NCI-H2227 (cell line): ENCODE data around the gene TXNDC15.
A peak's percentile ranks its signal among the peaks of the same experiment; 100 is the strongest.
"Not testable (repeated sequence)": the region's sequence is repeated elsewhere in the genome, so short reads cannot be mapped to it uniquely, and the experiment has no call there.

ENCODE experiments used
- DNase-seq: peaks from one replicate; lab custom pipeline; 2025; ENCODE audit not compliant: unreplicated experiment; lab: John Stamatoyannopoulos, UW

TXNDC15 gene

DNA sequence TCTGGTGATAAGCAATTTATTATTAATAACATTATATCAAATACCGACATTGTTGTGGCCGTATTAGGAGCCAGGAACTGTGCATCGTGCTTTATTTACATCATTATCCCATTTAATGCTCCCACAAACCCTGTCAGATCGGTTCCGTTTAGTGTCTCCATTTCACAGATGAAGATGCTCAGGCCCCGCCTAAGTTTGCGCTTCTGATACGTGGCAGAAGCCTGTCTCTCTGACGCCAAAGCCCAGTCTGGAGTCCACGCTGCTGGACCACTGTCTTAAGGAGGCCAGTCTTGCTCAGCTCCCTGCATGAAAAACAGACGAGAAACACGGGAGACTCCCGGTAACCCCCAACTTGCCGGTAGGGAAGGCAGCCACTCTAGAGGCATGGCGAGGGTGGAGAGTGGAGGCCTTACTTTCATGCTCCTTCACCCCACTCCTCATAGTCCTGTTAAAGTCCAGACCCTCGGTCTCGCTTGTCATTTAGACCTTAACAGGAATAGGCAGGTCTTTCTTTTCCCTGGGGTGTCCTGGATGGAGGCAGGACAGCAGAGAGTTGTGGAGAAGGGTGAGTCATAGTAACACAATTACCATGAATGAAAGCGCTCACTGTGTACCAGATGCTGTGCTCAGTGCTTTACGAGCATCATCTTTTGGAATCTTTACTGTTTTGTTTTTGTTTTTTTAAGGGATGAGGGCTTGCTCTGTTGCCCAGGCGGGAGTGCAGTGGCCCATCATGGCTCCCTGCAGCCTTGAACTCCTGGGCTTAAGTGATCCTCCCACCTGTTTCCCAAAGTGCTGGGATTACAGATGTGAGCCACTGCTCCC, 872 bp downstream of the TXNDC15 start:
- peak; percentile 69 for DNase-seq

DNA sequence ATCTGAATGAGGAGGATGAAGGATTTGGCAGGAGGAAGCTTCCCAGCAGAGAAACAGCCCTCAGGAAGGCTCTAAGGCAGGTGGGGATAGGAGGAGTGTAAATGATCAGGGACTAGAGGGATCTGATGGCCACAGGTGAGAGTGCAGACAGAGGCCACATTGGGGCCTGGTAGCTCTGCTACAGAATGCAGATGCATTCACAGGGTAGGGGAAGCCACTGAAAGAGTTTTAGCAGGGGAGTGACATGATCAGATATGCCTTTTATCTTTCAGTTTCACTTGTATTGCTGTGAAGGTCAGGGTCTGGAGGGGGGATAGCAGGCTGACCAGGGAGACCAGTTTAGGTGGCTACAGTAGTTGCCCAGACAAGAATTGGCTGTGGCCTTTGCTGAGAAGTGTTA, 3.0 kb downstream of the TXNDC15 start:
- DNase-seq, result no peak

GRCh38 chr5:134878403-134878802, 4.2 kb downstream of the TXNDC15 start:
- peak; percentile 3 for DNase-seq

GRCh38 chr5:134879456-134879855, 5.3 kb downstream of the TXNDC15 start:
- no peak for DNase-seq

GRCh38 chr5:134880937-134881336, 6.8 kb downstream of the TXNDC15 start:
- DNase-seq, result not testable (repeated sequence)

DNA sequence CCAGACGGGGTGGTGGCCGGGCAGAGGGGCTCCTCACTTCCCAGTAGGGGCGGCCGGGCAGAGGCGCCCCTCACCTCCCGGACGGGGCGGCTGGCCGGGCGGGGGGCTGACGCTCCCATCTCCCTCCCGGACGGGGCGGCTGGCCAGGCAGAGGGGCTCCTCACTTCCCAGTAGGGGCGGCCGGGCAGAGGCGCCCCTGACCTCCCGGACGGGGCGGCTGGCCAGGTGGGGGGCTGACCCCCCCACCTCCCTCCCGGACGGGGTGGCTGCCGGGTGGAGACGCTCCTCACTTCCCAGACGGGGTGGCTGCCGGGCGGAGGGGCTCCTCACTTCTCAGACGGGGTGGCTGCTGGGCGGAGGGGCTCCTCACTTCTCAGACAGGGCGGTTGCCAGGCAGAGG, 7.5 kb downstream of the TXNDC15 start:
- DNase-seq, result not testable (repeated sequence)

DNA sequence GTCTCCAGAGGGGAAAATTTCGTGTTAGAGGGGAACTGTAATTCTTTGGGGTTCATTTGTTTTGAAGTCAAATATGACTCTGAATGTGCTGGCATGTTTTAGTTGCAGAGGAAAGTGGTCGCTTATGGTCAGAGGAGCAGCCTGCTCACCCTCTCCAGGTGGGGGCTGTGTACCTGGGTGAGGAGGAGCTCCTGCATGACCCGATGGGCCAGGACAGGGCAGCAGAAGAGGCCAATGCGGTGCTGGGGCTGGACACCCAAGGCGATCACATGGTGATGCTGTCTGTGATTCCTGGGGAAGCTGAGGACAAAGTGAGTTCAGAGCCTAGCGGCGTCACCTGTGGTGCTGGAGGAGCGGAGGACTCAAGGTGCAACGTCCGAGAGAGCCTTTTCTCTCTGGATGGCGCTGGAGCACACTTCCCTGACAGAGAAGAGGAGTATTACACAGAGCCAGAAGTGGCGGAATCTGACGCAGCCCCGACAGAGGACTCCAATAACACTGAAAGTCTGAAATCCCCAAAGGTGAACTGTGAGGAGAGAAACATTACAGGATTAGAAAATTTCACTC, 13.5 kb downstream of the TXNDC15 start:
- DNase-seq, result no peak

DNA sequence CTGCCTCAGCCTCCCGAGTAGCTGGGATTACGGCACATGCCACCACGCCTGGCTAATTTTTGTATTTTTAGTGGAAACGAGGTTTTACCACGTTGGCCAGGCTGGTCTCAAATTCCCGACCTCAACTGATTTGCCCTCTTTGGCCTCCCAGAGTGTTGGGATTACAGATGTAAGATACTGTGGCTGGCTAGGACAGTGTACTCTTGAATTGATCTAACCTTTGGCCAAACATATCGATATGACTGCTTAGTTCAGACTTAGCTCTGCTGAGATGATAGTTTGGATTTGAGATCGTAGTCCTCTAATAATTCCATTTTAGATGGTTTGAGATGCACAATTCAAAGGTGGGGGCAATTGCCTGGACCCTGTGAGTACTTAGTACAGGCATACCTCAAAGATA, 15.2 kb downstream of the TXNDC15 start:
- DNase-seq, result no peak

- no peak for DNase-seq
Observed at GRCh38 chr5:134891473-134891872, 17.3 kb downstream of the TXNDC15 start.

DNA sequence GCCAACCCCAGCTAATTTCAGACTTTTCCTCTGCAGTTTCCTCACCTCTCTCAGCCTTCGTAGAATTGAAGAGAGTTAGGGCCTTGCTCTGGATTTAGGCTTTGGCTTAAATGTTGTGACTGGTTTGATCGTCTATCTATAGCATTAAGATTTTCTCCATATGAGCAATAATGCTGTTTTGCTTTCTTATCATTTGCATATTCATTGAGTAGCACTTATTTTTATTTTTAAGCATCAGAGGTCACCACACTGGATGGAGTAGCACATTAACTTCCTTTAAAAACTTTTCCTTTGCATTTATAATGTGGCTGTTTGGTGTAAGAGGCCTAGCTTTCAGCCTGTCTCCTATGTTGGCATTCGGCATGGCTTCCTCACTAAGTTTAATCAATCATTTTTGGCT, 18.1 kb downstream of the TXNDC15 start:
- DNase-seq, result no peak

GRCh38 chr5:134892926-134893325, 18.8 kb downstream of the TXNDC15 start:
- DNase-seq, result no peak

GRCh38 chr5:134893748-134894505, 19.8 kb downstream of the TXNDC15 start:
- DNase-seq, result no peak

DNA sequence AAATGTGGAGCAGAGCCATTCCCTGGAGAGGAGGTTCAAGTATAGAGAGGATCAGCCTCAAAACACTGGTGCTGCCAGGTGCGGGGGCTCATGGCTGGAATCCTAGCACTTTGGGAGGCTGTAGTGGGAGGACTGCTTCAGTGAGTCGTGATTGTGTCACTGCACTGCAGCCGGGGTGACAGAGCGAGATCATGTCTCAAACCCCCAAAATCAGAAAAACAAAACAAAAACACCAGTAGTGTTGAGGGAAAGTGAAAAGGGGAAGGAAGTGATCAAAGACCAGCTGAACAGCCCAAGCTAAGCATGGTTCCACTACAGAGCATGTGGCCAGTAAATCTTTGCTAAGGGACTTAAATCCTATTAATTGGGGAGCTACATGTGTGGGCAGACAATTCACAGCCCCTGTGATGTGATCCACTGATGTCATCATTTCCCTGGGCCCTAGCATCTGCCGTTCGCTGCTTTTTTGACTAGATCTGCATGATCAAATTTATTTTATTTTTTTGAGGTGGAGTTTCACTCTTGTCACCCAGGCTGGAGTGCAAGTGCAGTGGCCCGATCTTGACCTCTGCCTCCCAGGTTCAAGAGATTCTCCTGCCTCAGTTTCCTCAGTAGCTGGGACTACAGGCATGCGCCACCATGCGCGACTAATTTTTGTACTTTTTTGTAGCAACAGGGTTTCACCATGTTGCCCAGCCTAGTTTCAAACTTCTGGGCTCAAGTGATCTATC, 28.1 kb downstream of the TXNDC15 start:
- no peak for DNase-seq

DNA sequence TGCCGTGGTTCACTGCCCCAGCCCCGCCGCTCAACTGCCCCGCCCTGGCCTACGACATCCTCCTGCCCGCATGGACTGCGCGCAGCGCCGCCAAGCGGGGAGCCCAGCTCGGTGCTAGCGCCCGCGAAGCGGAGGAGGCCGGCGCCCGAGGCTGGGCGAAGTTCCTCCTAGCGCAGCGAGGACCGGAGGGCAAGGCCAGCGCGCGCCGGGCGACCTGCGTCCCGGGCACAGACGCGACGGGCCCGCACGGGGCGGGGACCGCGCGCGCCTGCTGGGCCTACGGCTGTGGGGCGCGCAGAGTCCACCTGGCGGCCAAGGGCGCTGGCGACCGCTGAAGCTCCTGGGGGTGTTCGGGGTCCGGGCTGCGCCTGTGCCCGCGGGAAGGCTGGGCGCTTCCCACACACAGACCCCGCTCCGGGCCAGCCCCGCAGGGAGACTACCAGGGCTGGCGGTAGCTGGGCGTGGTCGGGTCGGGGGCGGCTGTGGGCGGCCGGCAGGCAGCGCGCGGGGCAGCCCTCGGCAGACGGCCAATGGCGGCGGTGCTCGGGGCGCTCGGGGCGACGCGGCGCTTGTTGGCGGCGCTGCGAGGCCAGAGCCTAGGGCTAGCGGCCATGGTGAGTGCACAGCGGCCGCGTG, 30.6 kb downstream of the TXNDC15 start, which contains the start of gene PCBD2:
TSS of gene PCBD2 (plus strand) at position 522 of the 636 bp plus-strand sequence. CDS start at position 531, 9 bp downstream.
- DNase-seq, result peak; percentile 93

DNA sequence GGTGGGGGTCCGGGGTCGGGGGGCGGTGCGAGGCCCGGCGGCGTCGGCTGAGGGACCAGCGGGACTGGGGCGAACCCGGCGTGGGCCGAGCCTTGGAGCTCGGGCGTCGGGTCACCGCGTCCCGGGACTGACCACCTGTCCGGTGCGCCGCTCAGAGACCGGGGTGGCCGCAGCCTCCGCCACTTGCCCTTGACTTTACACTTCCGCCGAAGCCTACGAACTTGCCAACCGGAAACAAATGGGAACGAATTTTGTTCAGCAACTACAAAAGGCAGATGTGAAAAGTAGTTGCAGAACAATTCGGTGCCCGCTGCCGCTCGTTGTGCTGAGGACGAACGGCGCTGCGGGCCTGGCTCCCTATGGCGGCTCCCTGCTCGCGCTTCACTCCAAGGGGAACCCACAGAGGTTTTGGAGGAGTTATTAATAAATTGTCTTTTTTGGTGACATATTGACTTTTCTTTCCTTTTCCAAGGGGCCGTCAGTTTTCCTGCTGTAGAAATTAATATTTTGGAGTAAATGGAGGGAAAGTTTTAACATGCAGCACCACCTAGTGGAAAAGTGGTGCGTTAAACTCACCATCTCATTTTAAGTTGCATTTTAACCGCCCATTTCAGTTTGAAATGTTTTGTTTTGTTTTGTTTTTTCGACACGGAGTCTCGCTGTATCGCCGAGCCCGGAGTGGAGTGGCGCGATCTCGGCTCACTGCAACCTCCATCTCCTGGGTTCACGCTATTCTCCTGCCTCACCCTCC, 31.2 kb downstream of the TXNDC15 start:
- peak; percentile 75 for DNase-seq

GRCh38 chr5:134906811-134907210, 32.6 kb downstream of the TXNDC15 start:
- DNase-seq, result no peak

- DNase-seq, result not testable (repeated sequence)
Observed at GRCh38 chr5:134910752-134911151, 36.6 kb downstream of the TXNDC15 start.

DNA sequence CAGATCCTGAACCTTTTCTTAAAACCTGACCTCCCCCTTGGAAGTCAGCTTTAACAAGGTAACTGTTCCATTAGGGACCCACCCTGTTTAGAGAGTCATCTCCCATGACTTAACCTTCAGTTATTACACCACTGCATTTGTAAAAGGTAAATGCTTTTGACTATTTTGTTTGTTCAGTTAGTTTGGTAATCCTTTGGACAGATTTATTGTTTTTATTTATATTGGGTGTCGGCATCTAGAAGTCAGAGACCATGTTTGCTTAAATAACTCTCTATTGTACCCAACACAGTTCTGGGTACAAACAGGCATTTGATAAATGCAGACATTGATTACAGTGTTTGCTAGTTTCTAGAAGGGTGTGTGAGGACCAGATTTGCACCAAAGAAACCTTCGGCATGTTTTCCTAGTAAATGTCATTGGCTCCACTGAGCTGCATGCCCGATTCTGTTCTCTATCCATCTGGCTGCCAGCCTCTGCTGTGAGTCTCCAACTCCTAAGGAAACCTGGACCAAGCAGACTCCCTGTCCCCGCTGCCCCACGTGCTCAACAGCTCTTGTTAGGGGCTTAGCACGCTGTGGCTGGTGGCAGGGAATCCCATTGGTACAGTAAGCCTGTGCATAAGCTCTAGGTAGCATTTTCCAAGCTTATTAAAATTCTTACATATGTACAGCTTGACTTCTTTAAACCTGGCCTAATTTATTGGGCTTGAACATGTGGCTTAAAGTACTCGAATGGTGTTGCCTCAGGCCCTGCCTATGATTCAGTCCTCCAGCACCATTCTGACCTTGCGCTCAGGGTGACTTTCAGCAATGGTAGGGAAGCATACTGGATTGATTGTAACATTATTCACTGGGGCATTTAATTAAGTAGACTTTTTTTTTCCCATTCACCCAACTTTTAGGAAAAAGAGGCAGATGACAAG, 37.4 kb downstream of the TXNDC15 start:
- no peak for DNase-seq

- no peak for DNase-seq
Observed at GRCh38 chr5:134913254-134913653, 39.1 kb downstream of the TXNDC15 start.
